HepG2 (cell line): Measurements from ENCODE around the gene LRPAP1. TPM values are rescaled to one million over a fixed set of nuclear protein-coding genes. Genes with fewer than 3 reads are reported as not detected.

Experiments
- ATAC-seq: fragments of 200-7000 bp; cut with Tn5 transposase; 3 replicates; pipeline ENCODE4 v1.9.1; 2020; ENCODE audit warnings: mild to moderate bottlenecking, moderate library complexity
- BruUV-seq: library from RNA; stranded (reverse); fragments of 400-500 nt; replicated peaks from 2 replicates; lab custom pipeline; 2021; lab: Mats Ljungman, UMichigan
- CTCF ChIA-PET: fragments of 300-600 bp; formaldehyde crosslinking; extraction: SDS; loops from one replicate; lab custom pipeline; 2021; ENCODE audit warnings: low total read pairs, inconsistent platforms, low intra/inter-chr PET ratio; lab: Yijun Ruan, JAX
- POLR2A ChIA-PET: fragments of 350-600 bp; sonication (Branson Sonifier 250); formaldehyde crosslinking; loops from one replicate; lab custom pipeline; 2020; ENCODE audit warnings: antibody characterized with exemption, inconsistent platforms; lab: Yijun Ruan, JAX
- DNase-seq: peaks from one replicate; pipeline ENCODE4 v3.0.0-alpha.2; 2015; ENCODE audit warnings: low spot score
- FAIRE-seq: peaks from 3 replicates; lab custom pipeline; 2011; peaks lifted over from hg19 to GRCh38; lab: Jason Lieb, UNC
- H2AFZ ChIP-seq: one replicate; pipeline ENCODE4 v1.6.1; 2011; ENCODE audit warnings: low read length, inconsistent platforms
- H3K27ac ChIP-seq: fragments of 300-600 bp; 3 replicates; pipeline ENCODE4 v1.8.0; 2011; ENCODE audit warnings: mixed run types, mild to moderate bottlenecking, mixed read lengths, low read length, inconsistent platforms; ENCODE audit not compliant: insufficient read depth; ENCODE audit errors: extremely low read length
- H3K27me3 ChIP-seq, 2 experiments: fragments of 200-600 bp in 1 of 2; 2 replicates in 1 of 2; 3 replicates in 1 of 2; pipeline versions ENCODE4 v1.6.0 to v1.8.0; 2011; ENCODE audit warnings: low read length in 2 of 2, mild to moderate bottlenecking in 2 of 2, moderate library complexity in 2 of 2, inconsistent platforms in 1 of 2; ENCODE audit not compliant: insufficient read depth in 2 of 2, control insufficient read depth in 1 of 2
- H3K36me3 ChIP-seq, 2 experiments: fragments of 200-600 bp in 1 of 2; replicated peaks in 1 of 2; 2 replicates in 1 of 2; 3 replicates in 1 of 2; pipeline versions ENCODE4 v1.5.1 to v1.8.0; 2011; ENCODE audit warnings: low read length in 2 of 2, inconsistent platforms in 1 of 2; ENCODE audit not compliant: insufficient read depth in 2 of 2, control insufficient read depth in 1 of 2
- H3K4me1 ChIP-seq: 2 replicates; pipeline ENCODE4 v1.5.1; 2012; ENCODE audit warnings: low read length, inconsistent platforms; ENCODE audit not compliant: insufficient read depth
- H3K4me2 ChIP-seq: 2 replicates; pipeline ENCODE4 v1.6.0; 2011; ENCODE audit warnings: low read depth, low read length, inconsistent platforms
- H3K4me3 ChIP-seq, 3 experiments: fragments of 200-600 bp in 1 of 3; sonication (generic), shearing (Covaris generic) in 1 of 3; replicated peaks in 1 of 3; 2 replicates each; pipeline ENCODE4 v1.5.1; 2011 to 2016; ENCODE audit warnings: low read length in 3 of 3, inconsistent platforms in 2 of 3, low read depth in 2 of 3, mild to moderate bottlenecking in 2 of 3, control low read depth in 1 of 3, mixed read lengths in 1 of 3; ENCODE audit not compliant: insufficient read depth in 1 of 3
- H3K79me2 ChIP-seq: one replicate; pipeline ENCODE4 v1.6.1; 2011; ENCODE audit warnings: low read length, inconsistent platforms; ENCODE audit not compliant: insufficient read depth
- H3K9ac ChIP-seq: 2 replicates; pipeline ENCODE4 v1.6.0; 2011; ENCODE audit warnings: mild to moderate bottlenecking, low read depth, low read length, inconsistent platforms; ENCODE audit not compliant: insufficient read depth
- H3K9me3 ChIP-seq: 2 replicates; pipeline ENCODE4 v1.5.1; 2012; ENCODE audit warnings: mild to moderate bottlenecking, low read length
- H4K20me1 ChIP-seq: 2 replicates; pipeline ENCODE4 v1.6.0; 2011; ENCODE audit warnings: inconsistent platforms, mild to moderate bottlenecking, low read length, moderate library complexity; ENCODE audit not compliant: insufficient read depth
- CHD2 ChIP-seq: IDR thresholded peaks from 2 replicates; pipeline ENCODE4 v1.6.1; 2011; ENCODE audit warnings: low read depth, low read length, improper control_type of control experiment
- HINFP ChIP-seq: sonication (generic); formaldehyde crosslinking; IDR thresholded peaks from 2 replicates; pipeline ENCODE4 v1.4.0; 2020; ENCODE audit warnings: low read depth, mild to moderate bottlenecking, missing genetic modification reagents
- KLF11 ChIP-seq: IDR thresholded peaks from 2 replicates; pipeline ENCODE4 v1.6.1; 2016; ENCODE audit warnings: missing compliant biosample characterization
- SOX6 ChIP-seq, 2 experiments: fragments of 450-650 bp in 1 of 2; sonication (generic) in 1 of 2; formaldehyde crosslinking in 1 of 2; IDR thresholded peaks; 2 replicates each; pipeline versions ENCODE4 v1.4.0 to v1.6.1; 2017 to 2020; ENCODE audit warnings: antibody characterized with exemption in 1 of 2, mild to moderate bottlenecking in 1 of 2, missing genetic modification reagents in 1 of 2
- TIGD3 ChIP-seq: sonication (generic); formaldehyde crosslinking; IDR thresholded peaks from 2 replicates; pipeline ENCODE4 v1.5.1; 2020; ENCODE audit warnings: mild to moderate bottlenecking, missing genetic modification reagents, borderline replicate concordance
- ZBTB44 ChIP-seq: sonication (generic); formaldehyde crosslinking; IDR thresholded peaks from 2 replicates; pipeline ENCODE4 v1.4.0; 2020; ENCODE audit warnings: missing genetic modification reagents
- ZNF17 ChIP-seq: sonication (generic); formaldehyde crosslinking; IDR thresholded peaks from 2 replicates; pipeline ENCODE4 v1.5.0; 2020; ENCODE audit warnings: mild to moderate bottlenecking, missing genetic modification reagents
- ZNF331 ChIP-seq: sonication (generic); formaldehyde crosslinking; IDR thresholded peaks from 2 replicates; pipeline ENCODE4 v1.4.0; 2020; ENCODE audit warnings: missing genetic modification reagents
- ZNF382 ChIP-seq: sonication (generic); formaldehyde crosslinking; IDR thresholded peaks from 2 replicates; pipeline ENCODE4 v1.5.0; 2020; ENCODE audit warnings: missing genetic modification reagents, mild to moderate bottlenecking, borderline replicate concordance
- ZNF704 ChIP-seq: sonication (generic); formaldehyde crosslinking; IDR thresholded peaks from 2 replicates; pipeline ENCODE4 v1.8.1; 2023; ENCODE audit warnings: mild to moderate bottlenecking, inconsistent platforms, moderate library complexity, missing genetic modification reagents, borderline replicate concordance
- ZNF737 ChIP-seq: sonication (generic); formaldehyde crosslinking; IDR thresholded peaks from 2 replicates; pipeline ENCODE4 v1.5.0; 2020; ENCODE audit warnings: missing genetic modification reagents, mild to moderate bottlenecking, borderline replicate concordance
- ZNF773 ChIP-seq: sonication (generic); formaldehyde crosslinking; IDR thresholded peaks from 2 replicates; pipeline ENCODE4 v1.4.0; 2020; ENCODE audit warnings: missing genetic modification reagents, borderline replicate concordance
- ZNF776 ChIP-seq: sonication (generic); formaldehyde crosslinking; IDR thresholded peaks from 2 replicates; pipeline ENCODE4 v1.4.0; 2020; ENCODE audit warnings: mild to moderate bottlenecking, missing genetic modification reagents
- ZNF788 ChIP-seq: sonication (generic); formaldehyde crosslinking; IDR thresholded peaks from 2 replicates; pipeline ENCODE4 v1.5.0; 2020; ENCODE audit warnings: mild to moderate bottlenecking, missing genetic modification reagents, borderline replicate concordance
- WGBS: methylation state at CpG from one replicate; pipeline ENCODE4 v1.1.6; 2017; ENCODE audit warnings: low lambda C conversion rate; 5-methylcytosine and 5-hydroxymethylcytosine counted together
- in situ Hi-C: cut with HindIII; loops from 2 replicates; pipeline ENCODE4 v1.10.0; 2017; ENCODE audit warnings: low pct_unique_long_range_greater_than_20kb; ENCODE audit not compliant: extremely low pct_ligation_motif_present
- intact Hi-C: fragments of 100-400 bp; cut with micrococcal nuclease; formaldehyde crosslinking; loops from one replicate; pipeline ENCODE4 v1.10.0; 2022; ENCODE audit not compliant: unreplicated experiment
- polyA plus RNA-seq, 8 experiments: library from polyadenylated mRNA; depleted of rRNA in 3 of 8; stranded (reverse) in 7 of 8; unstranded in 1 of 8; fragments of >200 nt; fragmentation: Illumina TruSeq in 4 of 8; extraction: Trizol in 4 of 8; gene quantifications; 2 replicates each; pipeline versions ENCODE4 v1.2.1 to v1.2.3, GENCODE V29; 2011 to 2016; ENCODE audit warnings: low read depth in 4 of 8, missing spikeins in 1 of 8, mixed read lengths in 1 of 8; ENCODE audit not compliant: insufficient read depth in 1 of 8
- total RNA-seq, 5 experiments: library from RNA; depleted of rRNA; stranded (reverse); fragments of >200 nt; fragmentation: Illumina TruSeq; extraction: Trizol; gene quantifications; 2 replicates each; pipeline ENCODE4 v1.2.3, GENCODE V29; 2016; ENCODE audit warnings: low read depth in 1 of 5

Gene LRPAP1
- total and polyA plus RNA-seq, 2 of the 13 experiments (the other 11 are each of a cell fraction or from before 2014, with no cell fraction given): 153 to 191 TPM

GRCh38 chr4:3497523-3498389 is 34.5 kb downstream of the LRPAP1 start:
- no peak overlapping the region for H3K27ac ChIP-seq
- in situ Hi-C loops: no loop called here
- peaks cover 2% of the 10 kb centered on the region in 2 experiments; a peak in 2 of 5 replicates for H3K36me3 ChIP-seq
- no peak overlapping the region for H3K4me2 ChIP-seq
- no peak overlapping the region for H2AFZ ChIP-seq
- peaks cover 11 to 31% of the 10 kb centered on the region in 2 experiments; a peak in 4 of 5 replicates for H3K27me3 ChIP-seq
- ChIA-PET CTCF (no interaction called here), POLR2A (no interaction called here)
- BruUV-seq: no TSS peak
- ATAC-seq: no peak
- DNase-seq: no peak
- intact Hi-C loops: no loop called here
- H3K9ac ChIP-seq: no peak overlapping the region
- H3K4me3 ChIP-seq: no peak overlapping the region
- no peaks in the 10 kb centered on the region for H3K79me2 ChIP-seq
- no peak for FAIRE-seq
- no peaks in the 10 kb centered on the region for H3K9me3 ChIP-seq
- WGBS: 85% methylated on average over 17 of the region's 24 CpGs
- H4K20me1 ChIP-seq: peaks cover 3% of the 10 kb centered on the region; the same call in 1 of the 2 replicates
- TF ChIP-seq ZNF382 (CRISPR knock-in tag): no peak
- no peak for TF ChIP-seq ZNF776 (CRISPR knock-in tag)
- no peak for TF ChIP-seq ZNF704
- TF ChIP-seq ZNF737 (CRISPR knock-in tag): no peak
- no peak for TF ChIP-seq ZNF17 (CRISPR knock-in tag)
- TF ChIP-seq ZNF788 (CRISPR knock-in tag): no peak
- no peak for TF ChIP-seq TIGD3 (CRISPR knock-in tag)
- TF ChIP-seq ZNF773 (CRISPR knock-in tag): no peak
- no peak for TF ChIP-seq ZBTB44 (CRISPR knock-in tag)
- TF ChIP-seq CHD2: no peak
- no peak for TF ChIP-seq KLF11 (CRISPR knock-in tag)
- TF ChIP-seq ZNF331 (CRISPR knock-in tag): no peak
- TF ChIP-seq HINFP (CRISPR knock-in tag): no peak
- no peak for TF ChIP-seq SOX6 (IDR thresholded peaks at IDR 0.05)
- TF ChIP-seq SOX6 (CRISPR knock-in tag; IDR thresholded peaks at IDR 0.05): no peak
- peaks cover 28% of the 10 kb centered on the region for H3K4me1 ChIP-seq
